CD4-positive, alpha-beta T cell (primary cell): ENCODE results near the gene TMEM184B. TPM values are rescaled to one million over a fixed set of nuclear protein-coding genes. Genes with fewer than 3 reads are reported as not detected.

ENCODE experiments used
- ATAC-seq: fragments of 200-7000 bp; cut with Tn5 transposase; one replicate; pipeline ENCODE4 v1.10.0; 2022; ENCODE audit warnings: mild to moderate bottlenecking; ENCODE audit not compliant: poor library complexity
- CTCF ChIA-PET: fragments of 350-600 bp; sonication (Branson Sonifier 250); formaldehyde crosslinking; loops from one replicate; lab custom pipeline; 2021; ENCODE audit warnings: antibody characterized with exemption, inconsistent platforms; lab: Charles Lee
- POLR2A ChIA-PET: fragments of 350-600 bp; sonication (Branson Sonifier 250); formaldehyde crosslinking; loops from one replicate; lab custom pipeline; 2021; ENCODE audit warnings: antibody characterized with exemption, inconsistent platforms; lab: Charles Lee
- DNase-seq, 14 experiments: peaks; one replicate each; pipeline ENCODE4 v3.0.0-alpha.2; 2013 to 2020; ENCODE audit warnings: mixed read lengths in 2 of 14
- H3K27ac ChIP-seq, 2 donors: one replicate each; pipeline versions ENCODE4 v1.5.1 to v1.7.0; 2013; ENCODE audit warnings: low read length in 2 of 2, low read depth in 1 of 2, mild to moderate bottlenecking in 1 of 2
- H3K27me3 ChIP-seq, 2 experiments: 1 replicate in 1 of 2; 2 replicates in 1 of 2; pipeline versions ENCODE4 v1.6.1 to v1.7.0; 2013; ENCODE audit warnings: low read length in 2 of 2, control low read depth in 1 of 2, mild to moderate bottlenecking in 1 of 2, moderate library complexity in 1 of 2; ENCODE audit not compliant: insufficient read depth in 2 of 2, control insufficient read depth in 1 of 2
- H3K36me3 ChIP-seq: one replicate; pipeline ENCODE4 v1.6.1; 2013; ENCODE audit warnings: low read length, control low read depth; ENCODE audit not compliant: insufficient read depth
- H3K4me1 ChIP-seq: one replicate; pipeline ENCODE4 v1.6.1; 2013; ENCODE audit warnings: low read length, control low read depth; ENCODE audit not compliant: insufficient read depth
- H3K4me3 ChIP-seq: one replicate; pipeline ENCODE4 v1.5.1; 2013; ENCODE audit warnings: mild to moderate bottlenecking, low read length, moderate library complexity
- H3K9me3 ChIP-seq, 2 experiments: 1 replicate in 1 of 2; 2 replicates in 1 of 2; pipeline versions ENCODE4 v1.6.1 to v1.7.0; 2013; ENCODE audit warnings: low read length in 2 of 2, mild to moderate bottlenecking in 2 of 2, control low read depth in 1 of 2, moderate library complexity in 1 of 2; ENCODE audit not compliant: control insufficient read depth in 1 of 2, insufficient read depth in 1 of 2
- H3K27ac Mint-ChIP-seq: one replicate; pipeline ENCODE4 v1.8.0; 2020; ENCODE audit warnings: mixed read lengths
- H3K27me3 Mint-ChIP-seq: one replicate; pipeline ENCODE4 v1.8.0; 2021; ENCODE audit warnings: mixed read lengths
- H3K36me3 Mint-ChIP-seq: one replicate; pipeline ENCODE4 v1.8.0; 2021; ENCODE audit warnings: low read depth, mixed read lengths
- H3K4me1 Mint-ChIP-seq: one replicate; pipeline ENCODE4 v1.8.0; 2021; ENCODE audit warnings: low read depth, mixed read lengths
- H3K4me3 Mint-ChIP-seq: one replicate; pipeline ENCODE4 v1.8.0; 2020; ENCODE audit warnings: mild to moderate bottlenecking, mixed read lengths
- H3K9me3 Mint-ChIP-seq: one replicate; pipeline ENCODE4 v1.8.0; 2020; ENCODE audit warnings: mixed read lengths
- CTCF ChIP-seq: fragments of 200-600 bp; IDR thresholded peaks from one replicate; pipeline ENCODE4 v1.8.0; 2022; ENCODE audit warnings: antibody characterized with exemption, mild to moderate bottlenecking
- intact Hi-C, 2 experiments: fragments of 100-400 bp; cut with DNase I in 1 of 2; cut with micrococcal nuclease in 1 of 2; formaldehyde crosslinking; loops; one replicate each; pipeline versions ENCODE4 v1.15.1 to v1.9.0; 2023 to 2025; cut with DNase I, micrococcal nuclease
- total RNA-seq, 174 experiments: library from RNA in 2 of 174; stranded (reverse) in 2 of 174; gene quantifications; one replicate each; pipeline ENCODE4 v1.2.3 and lab custom pipeline; 2021 to 2026

Gene TMEM184B
- total RNA-seq, 2 experiments from 2014 or later: 49.3 to 50.1 TPM

DNA sequence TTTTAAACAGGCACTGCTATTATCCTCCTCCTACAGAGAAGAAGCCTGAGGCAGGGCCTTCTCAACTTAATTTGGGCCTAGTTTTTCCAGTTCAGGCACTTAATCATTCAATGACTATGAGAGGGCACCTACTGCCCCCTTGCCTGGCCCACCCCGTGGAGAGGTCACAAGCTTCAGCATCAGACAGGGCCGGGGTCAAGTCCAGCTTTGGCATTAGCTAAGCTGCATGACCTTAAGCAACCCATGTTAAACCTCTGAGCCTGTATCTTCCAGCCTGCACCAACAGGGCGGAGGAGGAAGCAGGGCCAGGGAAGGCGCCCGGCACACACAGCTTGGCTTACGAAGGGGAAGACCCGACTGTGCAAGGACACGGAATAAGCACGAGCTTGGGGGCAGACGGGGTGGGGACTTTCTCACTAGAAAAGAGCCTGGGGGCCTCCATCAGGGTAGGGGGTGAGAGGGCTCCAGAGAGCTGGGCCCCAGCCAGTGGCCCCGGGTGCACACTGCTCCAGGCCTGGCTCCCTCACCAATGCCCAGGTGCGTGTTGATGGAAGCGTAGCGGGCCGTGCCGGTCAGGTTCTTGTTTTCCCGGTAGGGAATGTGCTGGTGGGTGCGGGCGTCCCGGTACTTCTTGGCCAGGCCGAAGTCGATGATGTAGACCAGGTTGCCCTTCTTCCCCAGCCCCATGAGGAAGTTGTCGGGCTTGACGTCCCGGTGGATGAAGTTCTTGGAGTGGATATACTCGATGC lies 27.6 kb upstream of the TMEM184B start:
- no peak for ATAC-seq
- Mint-ChIP-seq H3K27ac (no peak overlapping the region), H3K9me3 (no peaks in the 10 kb centered on the region), H3K27me3 (no peaks in the 10 kb centered on the region), H3K36me3 (peaks cover 82% of the 10 kb centered on the region), H3K4me1 (peaks cover 3% of the 10 kb centered on the region), H3K4me3 (no peak overlapping the region)
- Histone ChIP-seq H3K27ac (no peak overlapping the region), H3K4me1 (no peaks in the 10 kb centered on the region), H3K4me3 (no peak overlapping the region), H3K27me3 (no peaks in the 10 kb centered on the region), H3K9me3 (no peaks in the 10 kb centered on the region), H3K36me3 (peaks cover 88% of the 10 kb centered on the region)
- intact Hi-C loops: no loop called here
- ChIA-PET CTCF (no interaction called here), POLR2A (no interaction called here)
- DNase-seq: no peak
- TF ChIP-seq CTCF: no peak

DNA sequence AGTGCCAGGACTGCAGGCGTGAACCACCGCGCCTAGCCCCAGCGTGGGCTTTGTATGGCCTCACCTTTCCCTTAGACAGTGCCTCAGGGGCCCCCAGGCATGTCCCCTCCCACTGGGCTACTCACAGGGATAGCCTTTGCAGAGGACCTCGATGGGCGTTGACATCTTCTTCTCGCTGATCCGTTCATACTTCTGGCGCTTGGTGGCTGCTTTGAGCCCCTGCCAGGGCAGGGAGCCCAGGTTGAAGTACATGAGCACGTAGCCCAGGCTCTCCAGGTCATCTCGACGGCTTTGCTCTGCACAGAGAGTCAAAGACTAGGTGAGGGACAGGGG lies 26.9 kb upstream of the TMEM184B start:
- H3K27ac Mint-ChIP-seq: no peak overlapping the region
- no peak overlapping the region for H3K4me3 Mint-ChIP-seq
- H3K9me3 ChIP-seq: no peaks in the 10 kb centered on the region
- TF ChIP-seq CTCF: no peak
- H3K4me1 ChIP-seq: no peaks in the 10 kb centered on the region
- DNase-seq (no peak), ATAC-seq (no peak)
- ChIA-PET POLR2A (no interaction called here), CTCF (no interaction called here)
- H3K4me1 Mint-ChIP-seq: no peaks in the 10 kb centered on the region
- H3K36me3 ChIP-seq: peaks cover 93% of the 10 kb centered on the region
- no peak overlapping the region for H3K27ac ChIP-seq
- H3K36me3 Mint-ChIP-seq: peaks cover 84% of the 10 kb centered on the region
- no peaks in the 10 kb centered on the region for H3K27me3 ChIP-seq
- no peaks in the 10 kb centered on the region for H3K9me3 Mint-ChIP-seq
- H3K27me3 Mint-ChIP-seq: no peaks in the 10 kb centered on the region
- H3K4me3 ChIP-seq: no peak overlapping the region
- intact Hi-C loops: no loop called here

DNA sequence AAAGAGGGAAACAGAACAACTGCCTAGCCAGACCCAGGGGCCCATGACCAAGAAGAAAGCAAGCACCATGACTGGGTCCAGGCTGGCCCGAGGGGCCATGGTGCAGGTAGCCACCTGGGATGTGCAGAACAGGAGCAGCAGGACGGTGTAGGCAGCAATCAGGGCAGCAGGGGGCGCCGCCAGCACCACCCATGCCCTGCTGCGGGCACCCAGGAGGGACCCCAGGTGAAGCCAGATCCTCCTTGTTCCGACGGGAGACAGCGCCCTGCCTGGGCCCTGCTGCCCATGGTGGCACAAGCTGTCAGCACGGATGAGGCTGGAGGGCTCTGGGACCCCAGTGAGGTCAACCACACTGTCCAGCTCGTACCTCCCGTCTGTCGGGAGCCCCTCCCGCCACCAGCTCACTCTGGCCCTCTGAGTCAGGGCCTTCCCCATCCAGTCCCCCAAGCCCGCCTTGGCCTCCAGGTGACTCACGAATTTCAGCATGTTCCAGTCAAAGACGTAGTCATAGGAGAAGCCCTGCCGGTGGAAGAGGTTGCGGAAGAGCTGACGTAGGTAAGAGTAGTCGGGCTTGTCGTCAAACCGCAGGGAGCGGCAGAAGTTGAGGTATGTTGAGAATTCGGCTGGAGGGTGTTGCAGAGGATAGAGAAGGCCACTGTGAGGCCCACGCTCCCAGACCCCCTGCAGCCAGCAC lies 25.6 kb upstream of the TMEM184B start:
- Histone ChIP-seq H3K9me3 (no peaks in the 10 kb centered on the region), H3K4me3 (no peak overlapping the region), H3K4me1 (no peaks in the 10 kb centered on the region), H3K36me3 (peaks cover 89% of the 10 kb centered on the region), H3K27me3 (no peaks in the 10 kb centered on the region), H3K27ac (no peak overlapping the region)
- intact Hi-C loops: loop anchor here (1.0 kb wide), 1 partner anchor 55 kb away; no protein-coding TSS in a partner anchor
- Mint-ChIP-seq H3K4me3 (no peak overlapping the region), H3K9me3 (no peaks in the 10 kb centered on the region), H3K4me1 (no peaks in the 10 kb centered on the region), H3K36me3 (peaks cover 79% of the 10 kb centered on the region), H3K27me3 (no peaks in the 10 kb centered on the region), H3K27ac (no peak overlapping the region)
- ChIA-PET POLR2A (no interaction called here), CTCF (interaction anchor here (0.5 to 1.3 kb wide), 3 partner anchors 14 to 354 kb away, joined by 3 to 4 read pairs (median 3); no protein-coding TSS in a partner anchor)
- ATAC-seq: peak; percentile 80
- peak in 12 of 14 experiments; percentile 25 to 68 (median 42) for DNase-seq
- peak; percentile 57 for TF ChIP-seq CTCF
